HG03571 (cell line): ENCODE measurements around the gene LRRC4B.

Source experiments
- ATAC-seq: cut with Tn5 transposase; IDR thresholded peaks from one replicate; pipeline ENCODE4 v1.9.1; 2021; ENCODE audit not compliant: unreplicated experiment

LRRC4B gene

GRCh38 chr19:50467566-50467965, 100.7 kb downstream of the LRRC4B start:
- no peak for ATAC-seq
